PC-3 (cell line): ENCODE results near the gene TRIM23. TPM values are rescaled to one million over a fixed set of nuclear protein-coding genes. Genes with fewer than 3 reads are reported as not detected.
"Not testable (repeated sequence)": the region's sequence is repeated elsewhere in the genome, so short reads cannot be mapped to it uniquely, and the experiment has no call there.

Experiments used
- ATAC-seq: fragments of 200-7000 bp; cut with Tn5 transposase; 2 replicates; pipeline ENCODE4 v1.9.1; 2020; ENCODE audit warnings: mild to moderate bottlenecking, moderate library complexity
- BruUV-seq: library from RNA; stranded (reverse); fragments of 400-500 nt; replicated peaks from 2 replicates; lab custom pipeline; 2021; lab: Mats Ljungman, UMichigan
- CTCF ChIA-PET: fragments of 300-600 bp; sonication (Branson Sonifier 250); formaldehyde crosslinking; loops from one replicate; lab custom pipeline; 2022; ENCODE audit warnings: antibody characterized with exemption; lab: Charles Lee
- POLR2A ChIA-PET: fragments of 300-600 bp; sonication (Branson Sonifier 250); formaldehyde crosslinking; loops from one replicate; lab custom pipeline; 2022; ENCODE audit warnings: antibody characterized with exemption; ENCODE audit not compliant: unreplicated experiment; lab: Charles Lee
- DNase-seq: peaks from one replicate; pipeline ENCODE4 v3.0.0-alpha.2; 2015
- H2AFZ ChIP-seq: fragments of 300-600 bp; sonication (generic); 2 replicates; pipeline ENCODE4 v1.6.0; 2016; ENCODE audit warnings: antibody characterized with exemption, low read length
- H3F3A ChIP-seq: fragments of 300-600 bp; sonication (generic); one replicate; pipeline ENCODE4 v1.6.0; 2017; ENCODE audit warnings: antibody characterized with exemption, low read length, control low read depth, mild to moderate bottlenecking; ENCODE audit not compliant: unreplicated experiment
- H3K27ac ChIP-seq: fragments of 300-600 bp; sonication (generic); 2 replicates; pipeline ENCODE4 v1.5.1; 2016; ENCODE audit warnings: mild to moderate bottlenecking, low read length
- H3K27me3 ChIP-seq: fragments of 300-600 bp; sonication (generic); 2 replicates; pipeline ENCODE4 v1.6.1; 2016; ENCODE audit warnings: low read length, mixed read lengths
- H3K36me3 ChIP-seq: fragments of 300-600 bp; sonication (generic); 2 replicates; pipeline ENCODE4 v1.6.1; 2016; ENCODE audit warnings: low read depth, mixed run types, low read length, mixed read lengths
- H3K4me1 ChIP-seq: fragments of 300-600 bp; sonication (generic); 2 replicates; pipeline ENCODE4 v1.5.1; 2016; ENCODE audit warnings: low read length; ENCODE audit not compliant: insufficient read depth
- H3K4me2 ChIP-seq: fragments of 300-600 bp; sonication (generic); 2 replicates; pipeline ENCODE4 v1.6.0; 2016; ENCODE audit warnings: low read length
- H3K4me3 ChIP-seq: fragments of 300-600 bp; sonication (generic); 2 replicates; pipeline ENCODE4 v1.5.1; 2016; ENCODE audit warnings: mild to moderate bottlenecking, low read length, mixed read lengths
- H3K79me2 ChIP-seq: fragments of 300-600 bp; sonication (generic); 2 replicates; pipeline ENCODE4 v1.6.1; 2017; ENCODE audit warnings: low read length, mixed read lengths
- H3K9ac ChIP-seq: fragments of 300-600 bp; sonication (generic); 2 replicates; pipeline ENCODE4 v1.6.0; 2016; ENCODE audit warnings: mild to moderate bottlenecking, low read length
- H3K9me2 ChIP-seq: fragments of 300-600 bp; sonication (generic); replicated peaks from 2 replicates; pipeline ENCODE4 v1.6.1; 2016; ENCODE audit warnings: mixed run types, low read length, mixed read lengths
- H3K9me3 ChIP-seq: fragments of 300-600 bp; sonication (generic); 2 replicates; pipeline ENCODE4 v1.6.1; 2016; ENCODE audit warnings: low read length, mixed read lengths
- H4K20me1 ChIP-seq: fragments of 300-600 bp; sonication (generic); 2 replicates; pipeline ENCODE4 v1.6.1; 2016; ENCODE audit warnings: low read length, mixed read lengths
- CTCF ChIP-seq: fragments of 300-600 bp; sonication (generic); conservative IDR thresholded peaks from 2 replicates; pipeline ENCODE4 v1.5.1; 2017; ENCODE audit warnings: antibody characterized with exemption, low read depth, mild to moderate bottlenecking, low read length
- EZH2 ChIP-seq: fragments of 300-600 bp; sonication (generic); IDR thresholded peaks from one replicate; pipeline ENCODE4 v1.6.1; 2017; ENCODE audit warnings: antibody characterized with exemption, mild to moderate bottlenecking, low read length; ENCODE audit not compliant: unreplicated experiment
- EZH2phosphoT487 ChIP-seq: fragments of 300-600 bp; sonication (generic); IDR thresholded peaks from 2 replicates; pipeline ENCODE4 v1.6.1; 2018; ENCODE audit warnings: mild to moderate bottlenecking, antibody characterized with exemption, low read length, borderline replicate concordance
- intact Hi-C: fragments of 100-400 bp; cut with micrococcal nuclease; formaldehyde crosslinking; loops from 2 replicates; pipeline ENCODE4 v1.9.0; 2023
- total RNA-seq: library from RNA; depleted of rRNA; stranded (reverse); fragments of >200 nt; gene quantifications from 2 replicates; pipeline ENCODE4 v1.2.3, GENCODE V29; 2014

Gene TRIM23
- total RNA-seq, 1 experiment from 2014 or later, result 7.7 TPM

- H4K20me1 ChIP-seq, result no peaks in the 10 kb centered on the region
- H3K9me2 ChIP-seq, result no peaks in the 10 kb centered on the region
- TF ChIP-seq CTCF, result no peak
- TF ChIP-seq EZH2phosphoT487, result no peak
- no peak for TF ChIP-seq EZH2
- DNase-seq (peak; percentile 55), ATAC-seq (peak; percentile 68)
- H3K9me3 ChIP-seq, result no peaks in the 10 kb centered on the region
- no peaks in the 10 kb centered on the region for H3K27me3 ChIP-seq
- no peaks in the 10 kb centered on the region for H3F3A ChIP-seq
- ChIA-PET CTCF (no interaction called here), POLR2A (no interaction called here)
- peaks cover 7% of the 10 kb centered on the region; the same call in 1 of the 2 replicates for H3K4me1 ChIP-seq
- H3K4me3 ChIP-seq, result peak within 1 kb of the TSS; percentile 83
- peak within 1 kb of the TSS; percentile 78 for H3K9ac ChIP-seq
- BruUV-seq, result TSS peak; percentile 83
- H3K36me3 ChIP-seq, result no peaks in the 10 kb centered on the region
- H2AFZ ChIP-seq, result peak within 1 kb of the TSS; percentile 75
- peak within 1 kb of the TSS; percentile 83 for H3K4me2 ChIP-seq
- peak within 1 kb of the TSS; percentile 65 for H3K27ac ChIP-seq
- intact Hi-C loops, result no loop called here
- H3K79me2 ChIP-seq, result peaks cover 51% of the 10 kb centered on the region
Observed at GRCh38 chr5:65624571-65625555, 730 bp upstream of the TRIM23 start, which contains the start of the genes SHLD3 and TRAPPC13. Gene SHLD3, plus strand, starts transcription at chr5:65625027. Its CDS starts 4,561 bp downstream, at chr5:65629588. Gene TRAPPC13, plus strand, starts transcription at chr5:65625027. Its CDS starts 34 bp downstream, at chr5:65625061.

- Histone ChIP-seq H3K9ac (peak overlapping the region; percentile 78), H3K27me3 (no peaks in the 10 kb centered on the region), H3K9me2 (no peaks in the 10 kb centered on the region), H3K4me3 (peak overlapping the region; percentile 83), H2AFZ (peak overlapping the region; percentile 71; the same call in 1 of the 2 replicates), H3K4me1 (peaks cover 7% of the 10 kb centered on the region; the same call in 1 of the 2 replicates), H3K36me3 (no peaks in the 10 kb centered on the region), H4K20me1 (no peaks in the 10 kb centered on the region), H3F3A (no peaks in the 10 kb centered on the region), H3K4me2 (peak overlapping the region; percentile 83), H3K79me2 (peaks cover 51% of the 10 kb centered on the region), H3K27ac (no peak overlapping the region), H3K9me3 (no peaks in the 10 kb centered on the region)
- ChIA-PET POLR2A (no interaction called here), CTCF (no interaction called here)
- no peak for DNase-seq
- ATAC-seq, result no peak
- TF ChIP-seq EZH2phosphoT487, result no peak
- no TSS peak for BruUV-seq
- intact Hi-C loops, result no loop called here
Observed at GRCh38 chr5:65623482-65623881, 651 bp downstream of the TRIM23 start.

- H3K4me1 ChIP-seq, H4K20me1 ChIP-seq, DNase-seq, CTCF ChIA-PET, H3K4me2 ChIP-seq, H3F3A ChIP-seq, BruUV-seq, H3K27ac ChIP-seq, H3K9me2 ChIP-seq, H3K9ac ChIP-seq, H3K27me3 ChIP-seq, H3K4me3 ChIP-seq, H3K36me3 ChIP-seq, ATAC-seq, H2AFZ ChIP-seq, intact Hi-C loops, H3K9me3 ChIP-seq: not testable (repeated sequence)
- H3K79me2 ChIP-seq, result peaks cover 38% of the 10 kb centered on the region
- POLR2A ChIA-PET, result interaction anchor here (0.6 kb wide), 1 partner anchor 9 kb away, joined by 4 read pairs; no protein-coding TSS in a partner anchor
Observed at GRCh38 chr5:65621961-65622360, 2.2 kb downstream of the TRIM23 start.
